GM23248 (cell line): ENCODE results near the gene GALM.

Experiments used
- EZH2 ChIP-seq: fragments of 200-600 bp; sonication (generic); IDR thresholded peaks from 2 replicates; pipeline ENCODE4 v1.6.1; 2018; ENCODE audit warnings: antibody characterized with exemption, mild to moderate bottlenecking; ENCODE audit not compliant: insufficient read depth, poor library complexity, severe bottlenecking
- EZH2phosphoT487 ChIP-seq: fragments of 200-600 bp; sonication (generic); IDR thresholded peaks from 2 replicates; pipeline ENCODE4 v1.6.1; 2018; ENCODE audit warnings: antibody characterized with exemption, moderate library complexity, mild to moderate bottlenecking, low read depth; ENCODE audit not compliant: insufficient read depth

DNA sequence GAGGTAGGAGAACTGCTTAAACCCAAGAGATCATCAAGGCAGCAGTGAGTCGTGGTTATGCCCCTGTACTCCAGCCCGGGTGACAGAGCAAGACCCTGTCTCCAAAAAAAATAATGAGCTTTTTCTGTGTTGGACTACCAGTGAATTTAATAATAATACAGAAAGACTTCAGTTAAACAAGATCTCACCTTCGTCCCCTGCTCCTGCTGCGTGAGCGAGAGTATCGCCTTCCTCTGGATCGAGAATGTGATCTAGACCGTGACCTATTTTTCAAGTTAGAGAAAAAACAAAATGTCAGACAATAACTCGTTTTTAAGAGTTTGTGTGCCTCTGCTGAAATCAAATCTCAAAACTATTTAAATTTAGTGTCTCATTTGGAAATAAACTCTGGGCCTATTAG lies 82.5 kb downstream of the GALM start:
- TF ChIP-seq EZH2phosphoT487 (no peak), EZH2 (no peak)
